WI38 (cell line): ENCODE measurements around the gene SKIDA1.

Source experiments
- H3K4me3 ChIP-seq: 2 replicates; pipeline ENCODE4 v1.5.1; 2011; ENCODE audit warnings: low read depth, mild to moderate bottlenecking, control low read depth, low read length
- TF ChIP-seq, protein P1 (sequence below): IDR thresholded peaks from 2 replicates; pipeline ENCODE4 v1.5.1; 2012; ENCODE audit warnings: low read depth, mild to moderate bottlenecking, control low read depth, low read length

SKIDA1 gene

GRCh38 chr10:21513405-21513788, 12.1 kb downstream of the SKIDA1 start:
- TF ChIP-seq, protein P1, sequence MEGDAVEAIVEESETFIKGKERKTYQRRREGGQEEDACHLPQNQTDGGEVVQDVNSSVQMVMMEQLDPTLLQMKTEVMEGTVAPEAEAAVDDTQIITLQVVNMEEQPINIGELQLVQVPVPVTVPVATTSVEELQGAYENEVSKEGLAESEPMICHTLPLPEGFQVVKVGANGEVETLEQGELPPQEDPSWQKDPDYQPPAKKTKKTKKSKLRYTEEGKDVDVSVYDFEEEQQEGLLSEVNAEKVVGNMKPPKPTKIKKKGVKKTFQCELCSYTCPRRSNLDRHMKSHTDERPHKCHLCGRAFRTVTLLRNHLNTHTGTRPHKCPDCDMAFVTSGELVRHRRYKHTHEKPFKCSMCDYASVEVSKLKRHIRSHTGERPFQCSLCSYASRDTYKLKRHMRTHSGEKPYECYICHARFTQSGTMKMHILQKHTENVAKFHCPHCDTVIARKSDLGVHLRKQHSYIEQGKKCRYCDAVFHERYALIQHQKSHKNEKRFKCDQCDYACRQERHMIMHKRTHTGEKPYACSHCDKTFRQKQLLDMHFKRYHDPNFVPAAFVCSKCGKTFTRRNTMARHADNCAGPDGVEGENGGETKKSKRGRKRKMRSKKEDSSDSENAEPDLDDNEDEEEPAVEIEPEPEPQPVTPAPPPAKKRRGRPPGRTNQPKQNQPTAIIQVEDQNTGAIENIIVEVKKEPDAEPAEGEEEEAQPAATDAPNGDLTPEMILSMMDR = no peak
- H3K4me3 ChIP-seq = no peak overlapping the region

DNA sequence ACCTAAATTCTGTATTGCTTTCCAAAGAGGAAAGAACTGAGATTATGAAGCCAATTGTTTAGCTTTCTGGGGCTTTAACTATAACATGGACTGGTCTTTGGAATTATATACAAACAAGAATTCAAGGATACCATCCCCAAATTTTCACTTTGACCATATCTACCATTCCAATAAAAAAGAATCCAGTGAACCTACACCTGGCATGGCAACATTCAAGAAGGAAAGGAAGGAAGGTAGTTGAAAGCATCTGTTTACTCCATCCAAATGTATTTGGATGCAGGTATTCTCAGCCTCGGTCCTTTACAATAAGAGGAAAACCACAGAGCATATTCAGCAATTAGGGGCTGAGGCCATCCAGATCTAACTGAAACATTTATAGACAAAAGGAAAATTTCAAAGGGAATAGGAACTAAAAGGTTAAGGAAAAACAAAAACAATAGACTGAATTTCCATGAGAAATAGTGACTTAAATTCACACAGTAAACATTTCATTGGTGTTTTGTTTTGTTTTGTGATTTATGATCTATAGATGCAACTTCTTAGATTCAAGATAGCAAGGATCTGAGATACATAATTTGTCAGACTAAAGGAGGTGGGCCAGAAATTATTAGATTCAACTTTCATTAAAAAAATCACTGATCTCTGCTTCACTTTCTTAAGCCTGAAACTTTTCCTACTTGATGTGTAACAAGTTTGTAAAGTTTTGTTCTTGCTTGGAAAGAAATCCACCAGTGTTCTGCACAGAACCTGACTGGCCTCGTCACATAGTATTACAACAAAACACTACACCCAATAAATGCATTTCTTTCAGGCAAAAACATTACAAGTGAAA, 12.7 kb downstream of the SKIDA1 start:
- H3K4me3 ChIP-seq = no peak overlapping the region
- TF ChIP-seq, protein P1 = no peak

DNA sequence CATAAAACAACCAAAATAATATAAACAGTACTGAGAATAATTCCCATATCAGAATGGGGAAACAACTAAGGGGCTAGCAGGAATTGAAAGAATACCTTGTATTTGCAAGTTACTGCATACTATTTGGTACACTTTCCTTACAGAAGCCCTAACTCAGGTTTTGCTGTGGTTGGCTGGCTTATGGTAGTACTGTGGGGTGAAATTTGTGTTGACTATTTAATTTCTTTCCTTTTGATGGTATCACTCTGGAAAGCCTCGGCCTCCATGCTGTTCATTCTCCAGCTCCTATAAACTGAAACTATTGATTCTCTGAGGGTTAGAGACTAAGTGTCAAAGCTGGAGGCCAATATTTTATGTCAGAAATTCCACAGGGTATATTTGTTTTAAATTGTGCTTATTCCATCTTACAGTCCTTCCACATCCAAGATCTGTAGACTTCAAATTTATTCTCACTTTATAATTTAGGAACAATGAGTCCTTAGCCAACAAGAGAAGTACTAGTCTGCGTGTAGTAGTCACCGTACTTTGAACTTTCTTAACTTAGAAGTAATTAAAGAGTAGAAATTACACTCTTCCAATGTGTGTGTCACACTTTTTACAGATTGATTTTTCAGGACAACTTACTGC, 13.4 kb downstream of the SKIDA1 start:
- TF ChIP-seq, protein P1 = no peak
- H3K4me3 ChIP-seq = no peak overlapping the region

GRCh38 chr10:21511095-21511570, 14.3 kb downstream of the SKIDA1 start:
- H3K4me3 ChIP-seq = no peak overlapping the region
- TF ChIP-seq, protein P1 = no peak

- peak overlapping the region; percentile 30 for H3K4me3 ChIP-seq
- TF ChIP-seq, protein P1 = no peak
Measured at GRCh38 chr10:21510241-21511094, 15.0 kb downstream of the SKIDA1 start.

DNA sequence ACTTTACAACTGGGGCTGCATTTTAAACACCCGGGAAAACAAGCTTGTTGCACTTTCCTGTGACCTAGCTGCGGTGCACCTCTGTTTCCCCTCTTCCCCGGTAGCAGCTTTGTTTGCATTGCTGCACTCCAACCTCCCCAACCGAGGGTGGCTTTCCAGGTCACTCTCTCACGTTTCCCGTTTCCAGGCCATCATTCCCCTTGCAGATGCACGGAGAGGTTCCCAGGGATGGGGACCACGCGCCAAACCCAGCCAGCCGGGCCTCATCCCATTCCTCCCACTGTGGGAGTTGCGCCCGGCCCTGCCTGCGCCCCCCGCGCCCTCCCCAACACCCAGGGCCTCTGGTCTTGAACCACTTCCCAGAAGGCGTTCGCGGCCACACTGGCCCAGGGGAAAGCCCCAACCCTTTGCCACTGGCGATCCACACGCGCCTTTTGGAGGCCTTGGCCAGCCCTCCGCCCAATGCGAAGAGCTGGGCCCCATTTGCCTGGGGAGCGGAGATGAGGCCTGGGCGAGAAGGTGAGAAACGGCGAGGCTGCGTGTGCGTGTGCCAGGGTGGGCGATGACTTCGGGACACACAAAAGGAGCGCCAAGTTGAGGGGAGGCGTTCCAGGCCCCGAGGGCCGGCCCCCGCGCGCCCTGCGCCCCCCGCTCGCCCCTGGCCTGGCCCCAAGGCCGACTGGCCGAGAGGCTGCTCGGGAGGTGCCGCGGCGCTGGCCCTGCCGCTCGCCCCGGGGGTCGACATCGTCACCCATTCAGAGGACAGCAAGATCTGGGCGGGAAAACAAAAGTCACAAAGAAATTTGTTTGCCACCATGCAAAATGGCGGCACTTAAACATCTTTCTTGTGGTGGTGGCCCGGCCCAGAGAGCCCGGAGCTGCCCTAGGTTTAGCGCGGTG, 15.9 kb downstream of the SKIDA1 start:
- H3K4me3 ChIP-seq = peak overlapping the region; percentile 30

More for the DNA sequence above, 15.9 kb downstream of the SKIDA1 start:
- TF ChIP-seq, protein P1 = no peak
